ENCODE measurements around the gene FYN. TPM values are rescaled to one million over a fixed set of nuclear protein-coding genes. Genes with fewer than 3 reads are reported as not detected.

FYN gene
- total RNA-seq, 4 donors from 2014 or later, result 37.8 to 65.8 (median 53.8) TPM

DNA sequence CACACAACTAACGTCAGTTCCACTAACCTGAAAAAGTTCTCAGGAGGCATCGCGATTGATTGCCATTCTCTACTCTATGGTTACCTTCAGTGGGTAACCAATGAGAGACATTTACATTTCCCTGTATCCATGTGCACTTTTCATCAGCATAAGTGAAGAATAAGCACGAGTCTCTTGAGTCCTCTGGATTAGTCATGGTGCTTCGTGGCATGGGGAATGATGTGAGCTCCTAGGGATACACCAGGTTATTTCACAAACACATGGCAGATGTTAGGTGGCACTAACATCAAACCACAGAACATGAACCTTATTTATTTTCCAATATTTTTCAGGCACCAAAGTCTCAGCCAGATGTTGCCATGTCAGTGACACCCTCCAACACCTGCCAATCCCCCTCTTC, 64.0 kb downstream of the FYN start:
- intact Hi-C loops (cut with DNase I), result no loop called here

DNA sequence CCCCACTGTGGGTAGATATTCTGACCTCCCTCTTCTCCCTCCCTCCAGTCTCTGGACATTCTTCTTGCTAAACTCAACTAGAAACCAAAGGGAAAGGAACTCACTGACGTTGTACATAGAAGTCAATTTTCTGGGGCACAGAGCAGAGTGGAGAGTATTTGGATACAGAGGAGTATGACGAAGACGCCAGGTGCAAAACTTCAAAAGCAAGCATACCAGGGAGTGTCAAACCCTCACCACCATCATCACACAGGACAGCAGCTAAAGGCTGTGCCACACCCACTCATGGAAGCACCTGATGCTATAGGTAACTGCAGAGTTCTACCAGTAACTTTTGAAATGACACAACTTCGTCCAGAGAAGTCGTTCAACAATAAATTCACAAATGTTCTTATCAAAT, 64.8 kb downstream of the FYN start:
- no peak for DNase-seq (ENCODE audit: extremely low spot score)
- no peaks in the 10 kb centered on the region for H3K27me3 ChIP-seq
- 93% methylated on average over 5 of the region's 5 CpGs for WGBS
- H3K4me1 ChIP-seq, result peaks cover 16 to 31% (median 26%) of the 10 kb centered on the region in 4 donors
- no peak overlapping the region for H3K27ac ChIP-seq (replicated peaks in 1 of 4)
- no peaks in the 10 kb centered on the region for H3K9me3 ChIP-seq
- no peak for TF ChIP-seq POLR2A (IDR thresholded peaks at IDR 0.05; ENCODE audit: low read depth)
- TF ChIP-seq EP300 (IDR thresholded peaks at IDR 0.05), result no peak
- TF ChIP-seq, protein P1, sequence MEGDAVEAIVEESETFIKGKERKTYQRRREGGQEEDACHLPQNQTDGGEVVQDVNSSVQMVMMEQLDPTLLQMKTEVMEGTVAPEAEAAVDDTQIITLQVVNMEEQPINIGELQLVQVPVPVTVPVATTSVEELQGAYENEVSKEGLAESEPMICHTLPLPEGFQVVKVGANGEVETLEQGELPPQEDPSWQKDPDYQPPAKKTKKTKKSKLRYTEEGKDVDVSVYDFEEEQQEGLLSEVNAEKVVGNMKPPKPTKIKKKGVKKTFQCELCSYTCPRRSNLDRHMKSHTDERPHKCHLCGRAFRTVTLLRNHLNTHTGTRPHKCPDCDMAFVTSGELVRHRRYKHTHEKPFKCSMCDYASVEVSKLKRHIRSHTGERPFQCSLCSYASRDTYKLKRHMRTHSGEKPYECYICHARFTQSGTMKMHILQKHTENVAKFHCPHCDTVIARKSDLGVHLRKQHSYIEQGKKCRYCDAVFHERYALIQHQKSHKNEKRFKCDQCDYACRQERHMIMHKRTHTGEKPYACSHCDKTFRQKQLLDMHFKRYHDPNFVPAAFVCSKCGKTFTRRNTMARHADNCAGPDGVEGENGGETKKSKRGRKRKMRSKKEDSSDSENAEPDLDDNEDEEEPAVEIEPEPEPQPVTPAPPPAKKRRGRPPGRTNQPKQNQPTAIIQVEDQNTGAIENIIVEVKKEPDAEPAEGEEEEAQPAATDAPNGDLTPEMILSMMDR (IDR thresholded peaks at IDR 0.05), result no peak
- TF ChIP-seq POLR2AphosphoS5 (IDR thresholded peaks at IDR 0.05), result no peak
- H3K36me3 ChIP-seq, result no peaks in the 10 kb centered on the region
- no peak overlapping the region for H3K4me3 ChIP-seq
- intact Hi-C loops (cut with DNase I), result no loop called here

More for the DNA sequence above, 64.0 kb downstream of the FYN start:
- Histone ChIP-seq H3K4me1 (peaks cover 16 to 23% (median 21%) of the 10 kb centered on the region in 4 donors), H3K27ac (replicated peaks in 1 of 4) (no peak overlapping the region), H3K9me3 (no peaks in the 10 kb centered on the region), H3K36me3 (no peaks in the 10 kb centered on the region), H3K4me3 (no peak overlapping the region), H3K27me3 (no peaks in the 10 kb centered on the region)
- no peak for DNase-seq (ENCODE audit: extremely low spot score)
- TF ChIP-seq, protein P1 (IDR thresholded peaks at IDR 0.05), result no peak
- TF ChIP-seq POLR2AphosphoS5 (IDR thresholded peaks at IDR 0.05) (no peak), POLR2A (IDR thresholded peaks at IDR 0.05; ENCODE audit: low read depth) (no peak), EP300 (IDR thresholded peaks at IDR 0.05) (no peak)
- WGBS, result 79% methylated on average over 5 of the region's 5 CpGs

DNA sequence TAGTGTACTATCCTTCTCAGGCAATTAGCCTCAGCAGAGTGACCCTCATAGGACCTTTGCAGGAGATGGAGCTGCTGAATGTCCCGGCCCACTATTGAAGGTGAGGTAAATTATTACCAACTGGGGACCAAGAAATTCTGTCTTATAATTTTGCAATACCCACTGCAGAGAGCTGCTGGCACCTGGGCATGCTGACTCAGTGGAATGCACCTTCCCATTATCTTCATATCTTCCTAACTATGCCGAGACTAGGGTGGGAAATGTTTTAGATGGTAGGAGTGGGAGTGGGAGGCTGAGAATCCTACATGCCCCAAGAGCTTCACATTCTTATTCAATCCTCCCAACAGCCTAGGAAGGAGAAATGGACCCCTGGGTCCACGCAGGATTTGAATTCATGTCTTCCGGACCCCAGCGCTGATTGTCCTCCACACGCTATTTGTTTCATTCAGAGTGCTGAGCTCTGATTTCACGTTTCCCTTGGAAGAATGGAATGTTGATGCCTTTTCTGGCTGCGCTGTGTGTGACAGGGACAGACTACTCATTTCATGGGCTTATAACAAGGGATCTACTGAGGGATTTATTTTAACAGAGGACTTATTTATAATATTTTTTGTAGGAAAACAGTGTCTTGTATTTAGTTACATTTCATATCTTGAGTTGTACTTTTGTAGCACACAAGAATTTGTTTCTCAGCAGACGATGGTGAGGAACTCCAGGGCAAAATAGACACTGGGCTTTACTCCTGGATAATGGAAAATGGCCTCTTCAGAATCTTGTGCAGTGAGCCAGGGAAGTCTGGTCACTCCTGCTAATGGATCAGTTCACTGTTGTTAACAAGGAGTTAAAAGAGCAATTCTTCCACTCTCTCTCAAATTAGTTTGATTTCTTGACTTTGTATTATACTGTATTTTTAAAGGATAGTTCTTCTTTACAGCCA, 66.4 kb downstream of the FYN start:
- Histone ChIP-seq H3K9me3 (no peaks in the 10 kb centered on the region), H3K4me1 (peaks cover 16 to 38% (median 34%) of the 10 kb centered on the region in 4 donors), H3K4me3 (no peak overlapping the region), H3K27me3 (no peaks in the 10 kb centered on the region), H3K27ac (replicated peaks in 1 of 4) (no peak overlapping the region), H3K36me3 (no peaks in the 10 kb centered on the region)
- intact Hi-C loops (cut with DNase I), result no loop called here
- no peak for TF ChIP-seq EP300 (IDR thresholded peaks at IDR 0.05)
- TF ChIP-seq POLR2AphosphoS5 (IDR thresholded peaks at IDR 0.05), result no peak
- TF ChIP-seq, protein P1 (IDR thresholded peaks at IDR 0.05), result no peak
- no peak for TF ChIP-seq POLR2A (IDR thresholded peaks at IDR 0.05; ENCODE audit: low read depth)
- DNase-seq (ENCODE audit: extremely low spot score), result no peak
- 95% methylated on average over 9 of the region's 9 CpGs for WGBS

DNA sequence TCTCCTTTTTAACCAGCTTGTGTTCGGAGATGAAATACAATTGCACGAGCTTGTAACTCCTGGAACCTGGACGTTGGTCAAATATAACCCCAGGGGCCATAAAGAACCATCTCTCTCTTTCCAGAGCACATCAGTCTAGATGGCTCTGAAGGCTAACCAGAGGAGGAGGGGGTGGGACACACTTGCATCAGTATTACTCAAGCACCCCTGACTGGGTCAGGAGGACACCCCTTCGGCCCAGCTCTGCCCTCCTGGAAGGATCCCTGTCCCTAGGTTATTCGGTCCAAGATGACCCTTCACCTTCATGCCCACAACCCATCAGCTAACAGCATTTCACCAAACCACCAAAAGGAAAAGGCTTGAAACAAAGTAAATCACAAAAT, 67.1 kb downstream of the FYN start:
- no peak overlapping the region for H3K4me3 ChIP-seq
- DNase-seq (ENCODE audit: extremely low spot score), result no peak
- no peak for TF ChIP-seq EP300 (IDR thresholded peaks at IDR 0.05)
- TF ChIP-seq, protein P1 (IDR thresholded peaks at IDR 0.05), result no peak
- no peak for TF ChIP-seq POLR2A (IDR thresholded peaks at IDR 0.05; ENCODE audit: low read depth)
- TF ChIP-seq POLR2AphosphoS5 (IDR thresholded peaks at IDR 0.05), result no peak
- 78% methylated on average over 5 of the region's 5 CpGs for WGBS
- no peaks in the 10 kb centered on the region for H3K9me3 ChIP-seq
- H3K27me3 ChIP-seq, result no peaks in the 10 kb centered on the region
- H3K27ac ChIP-seq (replicated peaks in 1 of 4), result peak overlapping the region in 1 of 4 donors; percentile 19
- H3K4me1 ChIP-seq, result peaks cover 13 to 37% (median 33%) of the 10 kb centered on the region in 4 donors
- intact Hi-C loops (cut with DNase I), result no loop called here
- no peaks in the 10 kb centered on the region for H3K36me3 ChIP-seq

Data from esophagus muscularis mucosa (tissue), 4 donors.